Astrocyte (in vitro differentiated cells and primary cell): ENCODE measurements around the gene CDCP1. TPM values are rescaled to one million over a fixed set of nuclear protein-coding genes. Genes with fewer than 3 reads are reported as not detected.

ENCODE experiments used
- DNase-seq: peaks from one replicate; pipeline ENCODE4 v3.0.0-alpha.2; 2010; ENCODE audit warnings: low read depth
- FAIRE-seq: peaks from 2 replicates; lab custom pipeline; 2011; peaks lifted over from hg19 to GRCh38; lab: Jason Lieb, UNC
- H2AFZ ChIP-seq: 2 replicates; pipeline ENCODE4 v1.6.0; 2012; ENCODE audit warnings: low read depth, low read length, inconsistent platforms
- H3K27ac ChIP-seq: 2 replicates; pipeline ENCODE4 v1.5.1; 2011; ENCODE audit warnings: low read depth, low read length, inconsistent platforms
- H3K27me3 ChIP-seq: 2 replicates; pipeline ENCODE4 v1.6.0; 2011; ENCODE audit warnings: low read length, inconsistent platforms; ENCODE audit not compliant: insufficient read depth
- H3K36me3 ChIP-seq: 2 replicates; pipeline ENCODE4 v1.5.1; 2011; ENCODE audit warnings: low read length, inconsistent platforms; ENCODE audit not compliant: insufficient read depth
- H3K4me1 ChIP-seq: 2 replicates; pipeline ENCODE4 v1.5.1; 2011; ENCODE audit warnings: low read length, inconsistent platforms; ENCODE audit not compliant: insufficient read depth
- H3K4me2 ChIP-seq: 2 replicates; pipeline ENCODE4 v1.6.0; 2012; ENCODE audit warnings: low read length, inconsistent platforms
- H3K4me3 ChIP-seq: 2 replicates; pipeline ENCODE4 v1.5.1; 2011; ENCODE audit warnings: low read depth, mild to moderate bottlenecking, low read length, inconsistent platforms; ENCODE audit not compliant: insufficient read depth
- H3K79me2 ChIP-seq: 2 replicates; pipeline ENCODE4 v1.6.0; 2012; ENCODE audit warnings: mild to moderate bottlenecking, low read length, inconsistent platforms; ENCODE audit not compliant: insufficient read depth
- H3K9ac ChIP-seq: 2 replicates; pipeline ENCODE4 v1.6.0; 2012; ENCODE audit warnings: mild to moderate bottlenecking, low read length, inconsistent platforms
- H3K9me3 ChIP-seq: 2 replicates; pipeline ENCODE4 v1.5.1; 2012; ENCODE audit warnings: low read depth, mild to moderate bottlenecking, low read length, inconsistent platforms; ENCODE audit not compliant: insufficient read depth
- H4K20me1 ChIP-seq: 2 replicates; pipeline ENCODE4 v1.6.0; 2012; ENCODE audit warnings: low read length, inconsistent platforms; ENCODE audit not compliant: insufficient read depth
- H3K27ac Mint-ChIP-seq: one replicate; pipeline ENCODE4 v1.8.0; 2021; ENCODE audit warnings: mild to moderate bottlenecking, mixed read lengths; ENCODE audit not compliant: unreplicated experiment
- H3K27me3 Mint-ChIP-seq: one replicate; pipeline ENCODE4 v1.8.0; 2021; ENCODE audit warnings: low read depth, mixed read lengths; ENCODE audit not compliant: unreplicated experiment
- H3K36me3 Mint-ChIP-seq: one replicate; pipeline ENCODE4 v1.8.0; 2021; ENCODE audit warnings: low read depth, mixed read lengths; ENCODE audit not compliant: unreplicated experiment
- H3K4me1 Mint-ChIP-seq: one replicate; pipeline ENCODE4 v1.8.0; 2021; ENCODE audit warnings: low read depth, mixed read lengths; ENCODE audit not compliant: unreplicated experiment
- H3K4me3 Mint-ChIP-seq: one replicate; pipeline ENCODE4 v1.8.0; 2021; ENCODE audit warnings: mild to moderate bottlenecking, moderate library complexity, mixed read lengths; ENCODE audit not compliant: unreplicated experiment
- H3K9me3 Mint-ChIP-seq: one replicate; pipeline ENCODE4 v1.8.0; 2021; ENCODE audit warnings: mild to moderate bottlenecking, mixed read lengths; ENCODE audit not compliant: unreplicated experiment
- CTCF ChIP-seq: IDR thresholded peaks from 2 replicates; pipeline ENCODE4 v1.5.1; 2011; ENCODE audit warnings: low read depth, mild to moderate bottlenecking, inconsistent platforms, low read length, moderate library complexity; ENCODE audit not compliant: insufficient read depth
- EZH2 ChIP-seq: IDR thresholded peaks from 2 replicates; pipeline ENCODE4 v1.6.1; 2012; ENCODE audit warnings: mild to moderate bottlenecking, low read length, inconsistent platforms; ENCODE audit not compliant: insufficient read depth
- total RNA-seq: library from RNA; stranded (reverse); gene quantifications from 2 replicates; pipeline ENCODE4 v1.2.1, GENCODE V29; 2021

The CDCP1 gene
- total RNA-seq, 1 donor from 2014 or later = 6.8 TPM

- no peaks in the 10 kb centered on the region for H3K27me3 ChIP-seq
- no peaks in the 10 kb centered on the region for H3K36me3 ChIP-seq
- no peak for FAIRE-seq
- H3K27ac Mint-ChIP-seq = no peak overlapping the region
- no peaks in the 10 kb centered on the region for H4K20me1 ChIP-seq
- H3K27me3 Mint-ChIP-seq = peaks cover 10% of the 10 kb centered on the region
- H3K4me1 ChIP-seq = peaks cover 31% of the 10 kb centered on the region
- peaks cover 30% of the 10 kb centered on the region for H3K4me1 Mint-ChIP-seq
- H3K4me3 Mint-ChIP-seq = no peak overlapping the region
- H2AFZ ChIP-seq = no peak overlapping the region
- DNase-seq = no peak
- no peak overlapping the region for H3K4me3 ChIP-seq
- H3K4me2 ChIP-seq = no peak overlapping the region
- H3K36me3 Mint-ChIP-seq = no peaks in the 10 kb centered on the region
- TF ChIP-seq CTCF (no peak), EZH2 (no peak)
- peaks cover 5% of the 10 kb centered on the region for H3K9me3 Mint-ChIP-seq
- no peak overlapping the region for H3K27ac ChIP-seq
- H3K79me2 ChIP-seq = no peaks in the 10 kb centered on the region
- no peak overlapping the region for H3K9ac ChIP-seq
- H3K9me3 ChIP-seq = no peaks in the 10 kb centered on the region
These were observed 25.1 kb upstream of the CDCP1 start for GRCh38 chr3:45171283-45171682.

- DNase-seq (no peak), FAIRE-seq (no peak)
- Mint-ChIP-seq H3K27me3 (peaks cover 7% of the 10 kb centered on the region), H3K4me3 (no peak overlapping the region), H3K36me3 (no peaks in the 10 kb centered on the region), H3K27ac (no peak overlapping the region), H3K9me3 (peaks cover 6% of the 10 kb centered on the region), H3K4me1 (peaks cover 30% of the 10 kb centered on the region)
- H3K4me2 ChIP-seq = no peak overlapping the region
- TF ChIP-seq CTCF (no peak), EZH2 (no peak)
- H3K27ac ChIP-seq = no peak overlapping the region
- H4K20me1 ChIP-seq = no peaks in the 10 kb centered on the region
- no peak overlapping the region for H3K4me3 ChIP-seq
- H3K4me1 ChIP-seq = peaks cover 31% of the 10 kb centered on the region
- H3K27me3 ChIP-seq = no peaks in the 10 kb centered on the region
- H2AFZ ChIP-seq = no peak overlapping the region
- H3K9ac ChIP-seq = no peak overlapping the region
- H3K9me3 ChIP-seq = no peaks in the 10 kb centered on the region
- H3K36me3 ChIP-seq = no peaks in the 10 kb centered on the region
- no peaks in the 10 kb centered on the region for H3K79me2 ChIP-seq
These were observed 23.9 kb upstream of the CDCP1 start for GRCh38 chr3:45170096-45170495.

DNA sequence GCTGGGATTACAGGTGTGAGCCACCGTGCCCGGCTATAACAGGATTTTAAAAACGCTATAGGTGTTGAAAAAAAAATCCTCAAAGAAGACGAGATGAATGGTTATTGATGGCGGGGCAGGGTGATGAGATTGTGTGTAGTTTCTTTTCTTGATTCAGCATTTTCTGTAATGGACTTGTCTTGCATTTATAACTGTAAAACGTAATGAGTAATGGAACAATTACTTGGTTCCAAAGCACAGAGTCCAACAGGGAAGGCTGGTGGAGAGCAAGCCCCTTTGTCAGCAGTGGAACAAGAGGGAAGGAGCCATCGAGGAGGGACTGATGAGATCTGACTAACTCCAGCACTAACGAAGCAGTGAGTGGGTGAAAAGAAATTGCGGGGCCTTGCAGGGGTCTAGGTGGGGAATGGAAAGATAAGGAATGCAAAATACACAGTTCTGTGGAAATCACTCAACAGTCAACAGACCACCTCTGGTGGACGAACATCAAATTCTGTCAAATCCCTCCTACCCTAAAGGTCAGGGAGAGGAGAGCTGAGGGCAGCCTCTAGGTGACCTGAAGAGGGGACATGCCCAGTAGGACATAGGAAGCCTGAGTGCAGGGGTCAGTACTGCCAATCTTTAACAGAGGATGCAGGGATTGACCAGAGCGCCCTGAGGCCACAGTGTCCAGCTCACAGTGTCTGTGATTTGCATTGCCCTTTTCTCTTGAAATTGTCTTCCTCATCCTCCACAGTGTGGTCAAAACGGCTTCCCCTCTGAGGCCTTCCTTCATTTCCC is 23.1 kb upstream of the CDCP1 start:
- no peak overlapping the region for H3K9ac ChIP-seq
- no peaks in the 10 kb centered on the region for H3K79me2 ChIP-seq
- peaks cover 7% of the 10 kb centered on the region for H3K9me3 Mint-ChIP-seq
- H3K36me3 ChIP-seq = no peaks in the 10 kb centered on the region
- H4K20me1 ChIP-seq = no peaks in the 10 kb centered on the region
- H3K4me3 ChIP-seq = no peak overlapping the region
- H3K27me3 Mint-ChIP-seq = peaks cover 5% of the 10 kb centered on the region
- no peak overlapping the region for H3K27ac ChIP-seq
- DNase-seq (no peak), FAIRE-seq (no peak)
- no peak overlapping the region for H3K4me3 Mint-ChIP-seq
- H3K4me2 ChIP-seq = no peak overlapping the region
- no peaks in the 10 kb centered on the region for H3K27me3 ChIP-seq
- peaks cover 31% of the 10 kb centered on the region for H3K4me1 ChIP-seq
- H3K36me3 Mint-ChIP-seq = no peaks in the 10 kb centered on the region
- peaks cover 30% of the 10 kb centered on the region for H3K4me1 Mint-ChIP-seq
- no peak overlapping the region for H3K27ac Mint-ChIP-seq
- no peaks in the 10 kb centered on the region for H3K9me3 ChIP-seq
- no peak for TF ChIP-seq EZH2
- no peak for TF ChIP-seq CTCF
- H2AFZ ChIP-seq = no peak overlapping the region
